Endometrium (tissue), 2 donors: Measurements from ENCODE around the gene KDM2A.

Experiments used
- FAIRE-seq: peaks from 2 replicates; lab custom pipeline; 2012; peaks lifted over from hg19 to GRCh38; lab: Jason Lieb, UNC
- donor health status: control.
- donor health status: control.

The KDM2A gene

DNA sequence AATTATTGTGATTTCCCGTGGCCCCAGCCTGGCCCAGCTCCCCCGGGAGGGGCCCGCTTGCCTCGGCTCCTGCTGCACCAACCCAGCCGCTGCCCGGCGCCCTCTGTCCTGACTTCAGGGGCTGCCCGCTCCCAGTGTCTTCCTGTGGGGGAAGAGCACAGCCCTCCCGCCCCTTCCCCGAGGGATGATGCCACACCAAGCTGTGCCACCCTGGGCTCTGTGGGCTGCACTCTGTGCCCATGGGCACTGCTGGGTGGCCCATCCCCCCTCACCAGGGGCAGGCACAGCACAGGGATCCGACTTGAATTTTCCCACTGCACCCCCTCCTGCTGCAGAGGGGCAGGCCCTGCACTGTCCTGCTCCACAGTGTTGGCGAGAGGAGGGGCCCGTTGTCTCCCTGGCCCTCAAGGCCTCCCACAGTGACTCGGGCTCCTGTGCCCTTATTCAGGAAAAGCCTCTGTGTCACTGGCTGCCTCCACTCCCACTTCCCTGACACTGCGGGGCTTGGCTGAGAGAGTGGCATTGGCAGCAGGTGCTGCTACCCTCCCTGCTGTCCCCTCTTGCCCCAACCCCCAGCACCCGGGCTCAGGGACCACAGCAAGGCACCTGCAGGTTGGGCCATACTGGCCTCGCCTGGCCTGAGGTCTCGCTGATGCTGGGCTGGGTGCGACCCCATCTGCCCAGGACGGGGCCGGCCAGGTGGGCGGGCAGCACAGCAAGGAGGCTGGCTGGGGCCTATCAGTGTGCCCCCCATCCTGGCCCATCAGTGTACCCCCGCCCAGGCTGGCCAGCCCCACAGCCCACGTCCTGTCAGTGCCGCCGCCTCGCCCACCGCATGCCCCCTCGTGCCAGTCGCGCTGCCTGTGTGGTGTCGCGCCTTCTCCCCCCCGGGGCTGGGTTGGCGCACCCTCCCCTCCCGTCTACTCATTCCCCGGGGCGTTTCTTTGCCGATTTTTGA, 166.8 kb downstream of the KDM2A start:
- no peak for FAIRE-seq

DNA sequence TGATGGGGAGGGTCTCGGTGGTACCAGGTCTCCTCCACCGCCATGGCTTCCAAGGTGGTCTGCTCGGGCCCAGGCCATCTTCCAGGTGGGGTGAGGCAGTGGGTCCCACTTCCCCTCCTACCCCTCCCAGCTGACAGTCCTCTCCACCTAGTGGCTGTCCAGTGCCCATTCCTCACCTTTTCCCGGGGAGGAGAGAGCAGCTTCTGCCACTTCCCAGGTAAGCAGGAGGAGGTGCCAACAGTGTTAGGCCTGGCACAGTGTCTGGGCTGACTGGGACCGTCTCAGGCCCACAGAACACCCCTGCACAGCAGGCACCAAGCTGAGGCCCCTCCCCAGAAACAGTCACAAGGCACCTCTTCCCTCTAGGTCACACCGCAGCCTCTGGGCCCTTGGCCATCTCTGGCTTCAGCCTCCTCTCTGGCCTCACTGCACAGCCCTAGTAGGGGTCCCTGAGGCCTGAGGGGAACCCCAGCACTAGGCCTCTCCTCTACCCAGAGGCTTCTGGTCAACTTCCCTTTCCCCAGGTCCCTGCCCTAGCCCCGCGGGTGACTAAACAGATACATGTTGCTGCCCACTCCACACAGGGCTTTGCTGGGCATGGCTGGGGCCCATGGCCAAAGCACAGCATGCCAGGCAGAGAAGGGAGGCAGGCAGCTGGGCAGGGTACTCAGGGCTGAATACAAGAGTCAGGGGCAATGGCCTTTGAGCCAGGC, 167.7 kb downstream of the KDM2A start:
- no peak for FAIRE-seq

GRCh38 chr11:67287355-67288197, 168.5 kb downstream of the KDM2A start:
- FAIRE-seq, result no peak

DNA sequence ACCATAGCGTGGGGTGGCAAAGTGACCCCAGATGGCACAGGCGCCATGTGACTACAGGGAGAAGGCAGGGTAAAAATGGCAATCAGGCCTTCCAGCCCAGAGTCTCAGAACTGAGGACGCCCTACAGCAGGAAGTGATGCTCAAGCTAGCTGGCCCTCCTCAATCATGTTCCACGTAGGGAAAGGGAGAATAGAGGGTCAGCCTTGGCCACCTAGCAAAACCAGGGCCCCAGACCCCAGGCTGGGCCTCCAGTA, 169.1 kb downstream of the KDM2A start:
- no peak for FAIRE-seq

GRCh38 chr11:67288452-67289225, 169.6 kb downstream of the KDM2A start:
- no peak for FAIRE-seq

GRCh38 chr11:67289226-67289650, 170.2 kb downstream of the KDM2A start, which contains the start of gene ANKRD13D:
ANKRD13D (plus strand) TSS chr11:67289303; CDS start chr11:67289461, 158 bp downstream.
- FAIRE-seq, result no peak

- FAIRE-seq, result no peak
Measured at GRCh38 chr11:67289651-67290479, 170.8 kb downstream of the KDM2A start.

DNA sequence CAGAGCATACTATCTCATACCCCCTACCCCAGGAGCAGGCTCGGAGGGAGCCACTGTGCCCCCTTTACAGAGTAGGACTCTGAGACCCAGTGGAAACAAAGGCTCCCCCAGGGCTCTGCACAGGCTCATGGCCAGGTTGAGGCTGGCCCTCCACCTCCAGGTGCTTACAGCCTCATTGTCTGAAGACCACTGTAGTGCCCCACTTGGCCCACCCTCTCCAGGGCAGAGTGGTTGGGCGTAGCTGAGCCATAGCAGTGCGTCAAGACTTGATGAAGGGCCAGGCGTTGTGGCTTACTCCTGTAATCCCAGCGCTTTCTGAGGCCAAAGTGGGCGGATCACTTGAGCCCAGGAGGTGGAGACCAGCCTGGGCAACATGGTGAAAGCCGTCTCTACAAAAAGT, 171.7 kb downstream of the KDM2A start:
- FAIRE-seq, result no peak

- no peak for FAIRE-seq
Measured at GRCh38 chr11:67291481-67292381, 172.7 kb downstream of the KDM2A start.

- FAIRE-seq, result no peak
Measured at GRCh38 chr11:67292671-67293070, 173.6 kb downstream of the KDM2A start.

DNA sequence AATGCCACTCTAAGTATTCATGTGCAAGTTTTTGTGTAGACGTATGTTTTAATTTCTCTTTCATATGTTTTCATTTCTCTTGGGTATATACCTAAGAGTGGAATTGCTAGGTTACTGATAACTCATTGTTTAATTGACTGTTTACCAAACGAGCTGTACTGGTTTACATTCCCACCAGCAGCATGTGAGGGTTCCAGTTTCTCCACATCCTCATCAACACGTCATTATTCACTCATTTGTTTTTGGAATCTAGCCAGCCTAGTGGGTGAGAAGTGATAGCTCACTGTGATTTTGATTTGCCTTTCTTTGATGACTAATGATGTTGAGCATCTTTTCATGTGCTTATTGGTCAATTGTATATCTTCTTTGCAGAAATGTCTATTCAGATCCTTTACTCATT, 174.0 kb downstream of the KDM2A start:
- no peak for FAIRE-seq

- FAIRE-seq, result no peak
Measured at GRCh38 chr11:67295846-67296245, 176.8 kb downstream of the KDM2A start.

GRCh38 chr11:67298786-67299185, 179.7 kb downstream of the KDM2A start:
- no peak for FAIRE-seq

DNA sequence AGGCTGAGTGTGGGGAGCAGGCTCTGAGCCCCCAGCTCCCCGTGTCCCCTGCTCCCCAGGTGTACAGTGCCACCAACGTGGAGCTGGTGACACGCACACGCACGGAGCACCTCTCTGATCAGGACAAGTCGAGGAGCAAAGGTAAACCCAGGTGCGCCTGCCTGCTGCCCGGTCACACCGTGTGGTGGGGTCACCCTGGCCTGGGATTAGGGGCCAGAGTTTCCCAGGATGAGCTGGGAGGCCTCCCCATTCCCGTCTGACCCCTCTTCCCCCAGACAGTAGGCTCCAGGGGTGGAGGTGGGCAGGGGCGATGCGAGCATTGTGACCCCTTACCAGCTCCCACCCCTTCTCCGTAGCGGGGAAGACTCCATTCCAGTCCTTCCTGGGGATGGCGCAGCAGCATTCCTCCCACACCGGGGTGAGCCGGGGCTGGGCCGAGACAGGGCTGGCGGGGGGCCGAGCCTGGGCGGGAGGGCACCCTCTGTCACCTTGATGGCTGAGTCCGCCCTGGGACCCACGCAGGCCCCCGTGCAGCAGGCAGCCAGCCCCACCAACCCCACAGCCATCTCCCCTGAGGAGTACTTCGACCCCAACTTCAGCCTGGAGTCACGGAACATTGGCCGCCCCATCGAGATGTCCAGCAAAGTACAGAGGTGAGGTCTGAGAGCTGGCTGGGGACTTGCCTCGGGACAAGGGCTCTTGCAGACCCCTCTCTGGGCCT, 180.6 kb downstream of the KDM2A start:
- FAIRE-seq, result no peak

DNA sequence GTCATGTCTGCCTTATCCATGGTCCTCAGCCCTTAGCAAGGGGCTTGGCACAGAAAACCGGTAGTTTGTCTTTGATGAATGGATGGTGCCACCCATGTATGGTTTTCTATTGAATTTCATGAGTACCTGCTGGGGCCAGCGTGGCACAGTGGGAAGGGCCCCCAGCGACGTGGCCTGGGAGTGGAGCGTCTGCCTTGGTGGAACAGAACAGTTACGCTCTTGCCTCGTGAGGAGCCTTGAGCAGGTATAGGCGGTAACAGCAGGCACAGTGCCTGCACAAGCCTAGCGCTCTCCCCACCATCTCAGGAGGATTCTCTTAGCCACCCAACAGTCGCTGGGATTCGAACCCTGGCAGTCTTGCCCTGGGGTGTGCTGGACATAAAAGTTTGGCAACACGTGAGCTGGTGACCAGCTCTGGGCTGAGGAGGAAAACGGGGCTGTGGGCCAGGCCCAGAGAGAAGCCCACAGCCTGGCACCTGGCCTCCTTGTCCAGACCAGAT, 181.2 kb downstream of the KDM2A start:
- no peak for FAIRE-seq

DNA sequence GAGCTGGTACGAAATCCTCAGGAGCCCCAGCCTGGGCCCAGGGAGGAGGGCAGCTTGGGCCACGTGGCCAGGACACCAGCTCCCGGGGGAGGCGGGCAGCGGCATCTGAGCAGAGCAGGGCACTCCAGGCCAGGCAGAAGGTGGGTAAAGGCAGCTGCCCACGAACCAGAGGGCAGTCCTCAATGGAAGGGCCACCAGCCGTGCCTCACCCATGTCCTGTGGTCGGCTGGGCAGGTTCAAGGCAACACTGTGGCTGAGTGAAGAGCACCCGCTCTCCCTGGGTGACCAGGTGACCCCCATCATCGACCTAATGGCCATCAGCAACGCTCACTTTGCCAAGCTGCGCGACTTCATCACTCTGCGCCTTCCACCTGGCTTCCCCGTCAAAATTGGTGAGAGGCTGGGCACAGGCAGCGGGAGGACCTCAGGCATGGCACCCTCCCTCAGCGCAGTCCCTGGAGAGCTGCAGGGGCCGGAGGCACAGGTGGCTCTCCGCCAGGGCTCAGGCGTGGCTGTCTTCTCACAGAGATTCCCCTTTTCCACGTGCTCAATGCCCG, 181.8 kb downstream of the KDM2A start:
- no peak for FAIRE-seq

DNA sequence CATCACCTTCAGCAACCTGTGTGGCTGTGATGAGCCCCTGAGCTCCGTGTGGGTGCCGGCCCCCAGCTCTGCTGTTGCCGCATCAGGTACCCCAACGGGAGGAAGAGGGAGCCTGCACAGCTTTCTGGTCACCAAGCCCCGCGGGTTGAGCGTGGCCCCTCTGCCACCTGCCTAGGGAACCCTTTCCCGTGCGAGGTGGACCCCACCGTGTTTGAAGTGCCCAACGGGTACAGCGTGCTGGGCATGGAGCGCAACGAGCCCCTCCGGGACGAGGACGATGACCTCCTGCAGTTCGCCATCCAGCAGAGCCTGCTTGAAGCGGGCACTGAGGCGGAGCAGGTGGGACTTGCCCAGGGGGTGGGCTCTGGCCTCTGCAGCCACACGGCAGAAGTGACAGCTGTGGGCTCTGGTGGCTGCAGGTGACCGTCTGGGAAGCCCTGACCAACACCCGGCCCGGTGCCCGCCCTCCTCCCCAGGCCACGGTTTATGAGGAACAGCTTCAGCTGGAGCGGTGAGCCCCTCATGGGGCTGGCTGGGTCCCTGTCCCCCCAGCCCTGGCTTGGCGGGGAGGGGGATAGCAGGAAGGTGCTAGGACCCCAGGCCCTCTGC, 182.4 kb downstream of the KDM2A start:
- FAIRE-seq, result no peak

DNA sequence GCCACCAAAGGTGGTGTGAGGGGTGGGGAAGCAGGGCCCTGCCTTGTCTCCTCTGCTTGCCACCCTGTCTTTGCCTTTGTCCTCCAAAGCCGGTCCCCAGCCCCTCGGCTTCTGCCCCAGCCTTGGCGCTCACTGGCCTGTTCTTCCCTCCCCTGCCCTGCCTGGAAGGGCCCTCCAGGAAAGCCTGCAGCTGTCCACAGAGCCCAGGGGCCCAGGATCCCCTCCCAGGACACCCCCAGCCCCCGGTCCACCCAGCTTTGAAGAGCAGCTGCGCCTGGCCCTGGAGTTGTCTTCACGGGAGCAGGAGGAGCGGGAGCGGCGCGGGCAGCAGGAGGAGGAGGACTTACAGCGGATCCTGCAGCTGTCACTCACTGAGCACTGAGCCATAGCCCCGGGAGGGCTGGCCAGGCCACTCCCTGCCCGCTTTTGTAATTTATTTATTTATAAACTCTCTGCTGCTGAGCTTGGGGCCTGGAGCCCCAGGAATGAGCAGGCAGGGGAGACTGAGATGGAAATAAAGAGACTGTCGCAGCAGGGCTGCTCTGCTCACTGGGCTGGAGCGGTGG, 183.0 kb downstream of the KDM2A start:
- FAIRE-seq, result no peak
